ENCODE data around the gene BCAS4.

Gene BCAS4

DNA sequence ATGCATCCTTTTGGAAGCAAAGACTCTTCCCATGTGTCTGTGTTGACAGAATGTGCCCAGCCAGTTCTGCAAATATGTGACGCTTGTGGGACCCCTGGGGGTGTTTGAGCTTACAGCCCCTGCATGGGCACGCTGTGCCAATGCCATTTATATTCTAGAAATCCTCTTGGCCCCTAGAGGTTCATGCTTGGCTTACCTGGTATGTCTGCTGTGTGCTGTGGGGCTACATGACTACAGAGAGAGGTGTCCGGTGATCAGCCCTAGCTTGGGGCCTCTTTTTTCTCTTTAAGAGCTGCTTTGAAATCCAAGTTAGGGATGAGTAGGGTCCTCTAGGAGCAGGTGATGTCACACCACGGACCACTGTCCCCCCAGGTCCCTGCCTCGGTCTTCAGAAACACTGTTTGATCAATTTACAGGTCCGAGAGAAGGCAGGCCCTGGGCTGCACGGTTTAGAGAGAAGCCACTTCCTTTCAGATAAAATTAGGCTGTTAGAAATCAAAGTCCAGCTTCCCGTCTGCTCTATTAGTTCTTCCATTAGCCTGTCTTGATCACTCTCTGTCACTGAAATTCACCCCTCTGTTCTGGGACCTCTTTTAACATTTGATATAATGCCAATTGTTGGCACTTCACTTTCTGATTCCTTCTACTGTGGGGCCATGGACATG, 26.5 kb downstream of the BCAS4 start:
- FAIRE-seq (no peak), DNase-seq (ENCODE audit: low spot score) (no peak)

DNA sequence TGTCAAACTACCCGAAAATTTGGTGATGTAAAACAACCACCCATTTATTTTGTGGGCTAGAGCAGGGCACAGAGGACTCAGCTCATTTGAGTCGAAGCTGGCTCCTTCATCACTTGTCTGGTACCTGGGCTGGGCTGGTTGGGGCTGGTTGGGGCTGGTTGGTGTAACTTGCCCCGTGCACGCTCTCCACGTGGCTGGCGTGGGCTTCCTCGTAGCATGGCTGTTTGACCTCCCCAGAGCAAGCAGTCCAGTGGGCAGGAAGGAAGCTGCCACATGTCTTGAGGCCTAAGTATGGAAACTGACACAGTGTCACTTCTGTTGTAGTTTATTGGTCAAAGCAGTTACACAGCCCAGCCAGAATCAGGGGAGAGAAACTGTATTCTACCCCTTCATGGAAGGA, 27.1 kb downstream of the BCAS4 start:
- DNase-seq (ENCODE audit: low spot score) (no peak), FAIRE-seq (no peak)

DNA sequence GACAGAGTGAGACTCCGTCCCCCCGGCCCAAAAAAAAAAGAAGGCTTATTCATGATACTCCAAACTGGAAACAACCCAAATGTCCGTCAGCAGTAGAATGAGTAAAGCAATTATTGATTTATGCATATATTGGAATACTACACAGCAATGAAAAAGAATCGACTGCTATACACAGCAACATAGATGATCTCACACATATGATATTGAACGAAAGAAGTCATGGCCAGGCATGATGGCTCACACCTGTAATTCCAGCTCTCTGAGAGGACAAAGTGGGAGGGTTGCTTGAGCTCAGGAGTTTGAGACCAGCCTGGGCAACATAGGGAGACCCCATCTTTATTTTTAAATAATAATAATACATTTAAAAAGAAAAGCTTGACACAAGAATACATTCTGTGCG, 28.5 kb downstream of the BCAS4 start:
- DNase-seq (ENCODE audit: low spot score): no peak
- no peak for FAIRE-seq

GRCh38 chr20:50824137-50824536, 29.3 kb downstream of the BCAS4 start:
- DNase-seq (ENCODE audit: low spot score) (no peak), FAIRE-seq (no peak)

- DNase-seq (ENCODE audit: low spot score) (no peak), FAIRE-seq (no peak)
These were observed 31.3 kb downstream of the BCAS4 start for GRCh38 chr20:50826121-50826520.

DNA sequence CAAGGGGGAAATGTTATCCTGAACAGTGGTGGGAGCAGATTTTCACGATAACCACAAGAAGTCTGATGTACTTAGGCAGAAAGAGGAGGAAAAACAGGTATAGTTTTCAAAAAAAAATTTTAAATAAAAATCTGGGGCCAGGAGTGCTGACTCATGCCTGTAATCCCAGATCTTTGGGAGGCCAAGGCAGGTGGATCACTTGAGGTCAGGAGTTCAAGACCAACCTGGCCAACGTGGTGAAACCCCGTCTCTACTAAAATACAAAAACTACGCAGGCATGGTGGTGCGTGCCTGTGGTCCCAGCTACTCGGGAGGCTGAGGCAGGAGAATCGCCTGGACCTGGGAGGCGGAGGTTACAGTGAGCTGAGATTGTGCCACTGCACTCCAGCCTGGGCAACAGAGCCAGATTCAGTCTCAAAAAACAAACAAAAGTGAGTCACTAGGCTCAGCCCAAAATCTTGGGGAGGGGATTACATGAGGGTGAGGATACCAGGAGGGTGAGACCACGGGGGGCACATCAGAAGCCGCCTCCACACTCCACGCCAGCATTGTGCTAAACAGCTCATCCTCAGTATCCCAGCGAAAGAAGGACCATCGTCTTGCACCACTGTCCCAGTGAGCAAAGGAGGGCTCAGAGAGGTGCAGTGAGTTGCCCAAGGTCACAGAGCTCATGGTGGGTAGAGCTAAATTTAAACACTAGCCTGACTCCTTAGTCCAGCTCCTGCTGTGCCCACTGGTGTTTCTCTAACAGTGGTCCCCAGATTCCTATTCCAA, 33.7 kb downstream of the BCAS4 start:
- FAIRE-seq (no peak), DNase-seq (ENCODE audit: low spot score) (no peak)

DNA sequence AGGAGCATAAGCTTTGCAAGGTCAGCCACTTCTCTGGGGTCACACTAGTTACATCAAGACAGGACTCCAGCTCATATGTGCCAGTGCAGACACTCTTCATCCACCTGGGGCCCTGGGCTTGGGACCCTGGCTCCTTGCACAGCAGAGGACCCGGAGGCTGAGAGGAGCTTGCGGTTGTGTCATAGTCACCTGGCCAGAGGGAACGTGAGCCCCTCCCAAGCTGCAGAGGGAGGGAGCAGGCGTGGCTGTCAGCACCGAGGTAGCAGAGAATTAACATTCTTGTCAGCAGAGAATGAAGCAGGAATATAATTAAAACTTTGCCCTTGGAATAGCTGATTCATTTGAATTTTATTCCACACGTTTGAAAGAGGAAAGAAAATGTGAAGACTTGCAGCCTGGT, 36.8 kb downstream of the BCAS4 start:
- FAIRE-seq: no peak

DNA sequence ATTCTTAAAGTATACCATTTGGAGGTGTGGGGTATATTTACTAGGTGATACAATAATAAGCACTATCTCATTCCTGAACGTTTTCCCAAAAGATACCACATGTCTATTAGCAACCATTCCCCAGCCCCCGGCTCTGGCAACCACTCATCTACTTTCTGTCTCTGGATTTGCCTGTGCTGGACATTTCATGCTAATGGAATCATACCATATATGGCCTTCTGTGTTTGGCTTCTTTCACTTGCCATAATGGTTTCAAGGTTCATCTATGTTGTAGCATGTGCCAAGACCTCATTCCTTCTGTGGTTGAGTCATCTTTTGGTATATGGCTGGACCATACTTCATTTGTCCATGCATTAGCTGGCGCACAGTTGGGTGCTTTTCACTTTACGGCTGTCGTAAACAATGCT, 39.7 kb downstream of the BCAS4 start:
- FAIRE-seq (no peak), DNase-seq (ENCODE audit: low spot score) (no peak)

More for the DNA sequence above, 36.8 kb downstream of the BCAS4 start:
- no peak for DNase-seq (ENCODE audit: low spot score)

GRCh38 chr20:50837532-50838321, 42.9 kb downstream of the BCAS4 start:
- FAIRE-seq: no peak
- DNase-seq (ENCODE audit: low spot score): no peak

DNA sequence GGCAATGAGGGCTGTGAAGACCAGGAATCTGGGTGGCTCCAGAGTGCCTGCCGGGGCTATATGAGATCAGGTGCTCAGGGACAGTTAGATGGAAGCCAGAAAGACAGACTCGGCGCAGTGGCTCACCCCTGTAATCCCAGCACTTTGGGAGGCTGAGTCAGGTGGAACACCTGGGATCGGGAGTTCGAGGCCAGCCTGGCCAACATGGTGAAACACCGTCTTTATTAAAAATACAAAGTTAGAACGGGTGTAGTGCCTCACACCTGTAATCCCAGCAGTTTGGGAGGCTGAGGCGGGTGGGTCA, 43.4 kb downstream of the BCAS4 start:
- DNase-seq (ENCODE audit: low spot score) (no peak), FAIRE-seq (no peak)

DNA sequence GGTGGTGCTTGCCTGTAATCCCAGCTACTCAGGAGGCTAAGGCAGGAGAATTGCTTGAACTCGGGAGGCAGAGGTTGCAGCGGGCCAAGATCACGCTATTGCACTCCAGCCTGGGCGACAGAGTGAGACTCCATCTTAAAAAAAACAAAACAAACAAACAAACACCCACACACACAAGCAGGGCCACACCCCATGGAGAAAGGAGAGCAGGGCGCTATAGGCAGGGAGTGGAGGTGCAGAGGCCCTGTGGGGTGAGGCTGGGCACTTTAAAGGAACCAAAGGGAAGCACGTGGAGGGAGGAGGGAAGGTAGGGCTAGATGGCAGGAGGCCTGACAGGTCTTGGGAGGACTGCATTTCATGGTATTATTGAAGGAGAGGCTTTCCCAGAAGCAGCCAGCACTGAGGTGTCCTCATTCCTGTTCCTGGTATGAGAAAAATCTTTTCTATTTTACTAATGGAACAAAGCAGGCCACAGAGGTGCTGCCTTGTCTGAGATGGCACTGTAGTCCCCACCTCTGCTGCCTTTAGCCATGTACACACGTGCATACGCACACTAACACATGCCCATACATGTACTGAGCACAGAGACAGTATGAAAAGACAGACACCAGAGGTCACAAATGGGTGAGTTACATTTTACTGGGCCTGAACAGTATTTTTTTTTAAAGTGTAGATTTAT, 44.0 kb downstream of the BCAS4 start:
- no peak for DNase-seq (ENCODE audit: low spot score)
- FAIRE-seq: no peak

GRCh38 chr20:50842821-50843220, 48.0 kb downstream of the BCAS4 start:
- FAIRE-seq (no peak), DNase-seq (ENCODE audit: low spot score) (no peak)

DNA sequence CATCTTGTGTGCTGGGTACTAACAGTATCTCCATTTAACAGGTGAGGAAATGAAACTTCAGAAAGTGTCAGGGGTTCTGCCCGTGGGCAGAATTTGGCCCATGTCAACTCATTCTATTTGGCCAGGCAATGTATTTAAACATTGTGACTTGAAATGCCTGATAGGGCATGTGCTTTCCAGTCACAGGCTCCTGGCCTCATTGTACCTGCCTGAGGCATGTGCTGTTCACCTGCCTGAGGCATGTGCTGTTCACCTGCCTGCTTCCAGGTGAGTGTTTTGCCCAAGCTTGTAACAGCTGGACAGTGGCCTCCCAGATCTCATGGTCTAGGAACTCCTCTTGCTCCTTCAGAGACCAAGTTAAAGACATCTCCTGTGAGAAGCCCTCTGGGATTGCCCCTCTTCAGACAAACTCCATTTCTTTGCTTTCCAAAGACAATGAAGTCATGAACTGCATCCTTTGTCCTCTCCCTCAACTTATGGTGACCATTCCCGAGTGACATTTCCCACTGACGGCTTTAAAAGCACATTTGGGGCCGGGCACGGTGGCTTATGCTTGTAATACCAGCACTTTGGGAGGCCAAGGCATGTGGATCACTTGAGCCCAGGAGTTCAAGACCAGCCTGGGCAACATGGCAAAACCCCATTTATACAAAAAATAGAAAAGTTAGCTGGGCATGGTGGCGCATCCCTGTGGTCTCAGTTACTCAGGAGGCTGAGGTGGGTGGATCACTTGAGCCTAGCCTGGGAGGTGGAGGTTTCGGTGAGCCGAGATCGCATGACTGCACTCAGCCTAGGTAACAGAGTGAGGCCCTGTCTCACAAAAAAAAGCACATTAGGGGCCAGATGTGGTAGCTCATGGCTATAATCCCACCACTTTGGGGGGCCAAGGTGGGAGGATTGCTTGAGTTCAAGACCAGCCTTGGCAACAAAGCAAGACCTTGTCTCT, 48.7 kb downstream of the BCAS4 start:
- DNase-seq (ENCODE audit: low spot score) (no peak), FAIRE-seq (no peak)

- DNase-seq (ENCODE audit: low spot score): peak; percentile 75
- no peak for FAIRE-seq
These were observed 49.7 kb downstream of the BCAS4 start for GRCh38 chr20:50844430-50845100.

- no peak for DNase-seq (ENCODE audit: low spot score)
- FAIRE-seq: no peak
These were observed 50.8 kb downstream of the BCAS4 start for GRCh38 chr20:50845566-50846215.

DNA sequence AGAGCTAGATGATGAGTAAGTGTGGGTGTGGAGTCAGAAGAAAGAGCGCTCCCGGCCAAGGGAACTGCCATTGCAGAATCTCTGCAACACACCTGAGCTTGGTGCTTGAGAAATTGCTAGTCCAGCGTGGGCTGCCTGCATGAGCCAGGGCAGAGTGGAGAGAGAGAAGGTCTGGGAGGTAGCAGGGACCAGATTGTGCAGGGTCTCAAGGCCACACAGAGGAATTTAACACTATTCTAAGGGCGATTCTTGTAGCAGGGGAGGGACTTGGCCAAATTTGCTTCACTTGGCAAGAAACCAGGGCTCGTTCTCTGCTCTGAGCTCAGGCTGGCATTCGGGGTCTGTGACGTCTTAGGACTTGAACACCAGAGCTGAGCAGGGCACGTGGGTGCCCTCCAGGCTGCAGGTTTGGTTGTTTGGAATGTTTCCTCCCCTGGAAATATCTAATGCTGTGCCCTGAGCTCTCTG, 53.5 kb downstream of the BCAS4 start:
- DNase-seq (ENCODE audit: low spot score) (no peak), FAIRE-seq (no peak)

GRCh38 chr20:50848846-50849673, 54.2 kb downstream of the BCAS4 start:
- no peak for DNase-seq (ENCODE audit: low spot score)
- no peak for FAIRE-seq

DNA sequence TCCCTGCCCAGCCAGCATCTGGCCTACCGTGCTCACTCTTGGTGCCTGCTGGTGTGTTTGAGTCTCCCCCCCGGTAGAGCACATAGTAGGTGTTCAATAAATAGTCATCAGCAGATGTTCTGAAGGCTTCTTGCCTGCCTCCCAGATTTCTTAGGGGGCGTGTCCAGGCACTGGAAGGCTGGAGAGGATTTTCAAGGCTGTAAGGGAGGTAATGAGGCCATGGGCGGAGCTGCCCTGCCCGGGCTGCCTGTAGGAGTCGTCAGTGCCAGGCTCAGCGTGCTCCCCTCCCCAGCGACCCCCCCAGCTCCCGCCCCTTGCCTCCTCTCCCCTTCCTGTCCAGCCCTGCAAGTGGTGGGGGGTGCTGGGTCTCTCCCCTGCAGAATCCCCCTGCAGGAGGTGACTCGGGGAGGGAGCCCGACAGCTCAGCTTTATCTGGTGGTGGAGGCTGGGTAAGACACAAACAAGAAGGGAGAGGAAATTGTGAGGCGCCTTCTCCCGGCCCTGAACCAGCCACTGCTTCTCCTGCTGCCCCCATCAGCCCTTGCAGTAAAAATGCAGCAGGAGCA, 55.9 kb downstream of the BCAS4 start:
- DNase-seq (ENCODE audit: low spot score) (no peak), FAIRE-seq (no peak)

Data from RCC 7860 (cell line).